Lower leg skin (tissue), 3 donors: ENCODE results near the gene NOD2.

Experiments
- POLR2A ChIP-seq, 2 donors: fragments of 450-650 bp; IDR thresholded peaks; one replicate each; pipeline ENCODE4 v1.6.1; 2016 to 2017; ENCODE audit warnings: antibody characterized with exemption in 2 of 2, mild to moderate bottlenecking in 1 of 2, moderate library complexity in 1 of 2
- TF ChIP-seq, protein P1 (sequence below), 3 donors: fragments of 450-650 bp; IDR thresholded peaks; one replicate each; pipeline ENCODE4 v1.5.1; 2016; ENCODE audit warnings: antibody characterized with exemption in 3 of 3, mild to moderate bottlenecking in 3 of 3, moderate library complexity in 2 of 3

- TF ChIP-seq, protein P1, sequence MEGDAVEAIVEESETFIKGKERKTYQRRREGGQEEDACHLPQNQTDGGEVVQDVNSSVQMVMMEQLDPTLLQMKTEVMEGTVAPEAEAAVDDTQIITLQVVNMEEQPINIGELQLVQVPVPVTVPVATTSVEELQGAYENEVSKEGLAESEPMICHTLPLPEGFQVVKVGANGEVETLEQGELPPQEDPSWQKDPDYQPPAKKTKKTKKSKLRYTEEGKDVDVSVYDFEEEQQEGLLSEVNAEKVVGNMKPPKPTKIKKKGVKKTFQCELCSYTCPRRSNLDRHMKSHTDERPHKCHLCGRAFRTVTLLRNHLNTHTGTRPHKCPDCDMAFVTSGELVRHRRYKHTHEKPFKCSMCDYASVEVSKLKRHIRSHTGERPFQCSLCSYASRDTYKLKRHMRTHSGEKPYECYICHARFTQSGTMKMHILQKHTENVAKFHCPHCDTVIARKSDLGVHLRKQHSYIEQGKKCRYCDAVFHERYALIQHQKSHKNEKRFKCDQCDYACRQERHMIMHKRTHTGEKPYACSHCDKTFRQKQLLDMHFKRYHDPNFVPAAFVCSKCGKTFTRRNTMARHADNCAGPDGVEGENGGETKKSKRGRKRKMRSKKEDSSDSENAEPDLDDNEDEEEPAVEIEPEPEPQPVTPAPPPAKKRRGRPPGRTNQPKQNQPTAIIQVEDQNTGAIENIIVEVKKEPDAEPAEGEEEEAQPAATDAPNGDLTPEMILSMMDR (IDR thresholded peaks at IDR 0.05) = no peak
- no peak for TF ChIP-seq POLR2A (IDR thresholded peaks at IDR 0.05)
Measured at GRCh38 chr16:50644245-50644644, 49.2 kb upstream of the NOD2 start.
